Right lobe of liver (tissue), 6 donors: Measurements from ENCODE around the gene TCF7. TPM values are rescaled to one million over a fixed set of nuclear protein-coding genes. Genes with fewer than 3 reads are reported as not detected.
A peak's percentile ranks its signal among the peaks of the same experiment; 100 is the strongest.

Experiments
- ATAC-seq, 4 donors: fragments of 200-7000 bp; cut with Tn5 transposase; one replicate each; pipeline ENCODE4 v1.9.1; 2020; ENCODE audit warnings: mild to moderate bottlenecking in 4 of 4, moderate library complexity in 4 of 4
- DNase-seq, 3 donors: peaks; one replicate each; pipeline ENCODE4 v3.0.0-alpha.2; 2020
- H3K27ac ChIP-seq, 3 donors: fragments of 200-600 bp; one replicate each; pipeline ENCODE4 v1.8.0; 2022
- H3K27me3 ChIP-seq, 2 donors: fragments of 200-600 bp; one replicate each; pipeline ENCODE4 v1.8.0; 2022
- H3K36me3 ChIP-seq, 4 donors: fragments of 200-600 bp; sonication (generic) in 1 of 4; one replicate each; pipeline versions ENCODE4 v1.5.1 to v1.8.0; 2017 to 2022; ENCODE audit warnings: control low read depth in 1 of 4
- H3K4me1 ChIP-seq, 4 donors: fragments of 200-600 bp; sonication (generic) in 1 of 4; one replicate each; pipeline versions ENCODE4 v1.5.1 to v1.8.0; 2017 to 2022; ENCODE audit warnings: control low read depth in 1 of 4
- H3K4me3 ChIP-seq, 3 donors: fragments of 200-600 bp; one replicate each; pipeline ENCODE4 v1.8.0; 2022
- H3K9me3 ChIP-seq, 4 donors: fragments of 200-600 bp; sonication (generic) in 1 of 4; one replicate each; pipeline versions ENCODE4 v1.5.1 to v1.8.0; 2017 to 2022; ENCODE audit warnings: control low read depth in 1 of 4
- POLR2A ChIP-seq: fragments of 450-650 bp; IDR thresholded peaks from one replicate; pipeline ENCODE4 v1.6.1; 2017; ENCODE audit warnings: antibody characterized with exemption, mild to moderate bottlenecking
- WGBS: methylation state at CpG from one replicate; pipeline ENCODE4 v1.1.6; 2018; ENCODE audit warnings: low coverage, low lambda C conversion rate; ENCODE audit not compliant: insufficient coverage; ENCODE audit errors: missing lambda C conversion rate; 5-methylcytosine and 5-hydroxymethylcytosine counted together
- intact Hi-C, 2 donors: fragments of 100-400 bp; cut with DNase I; formaldehyde crosslinking; loops; one replicate each; pipeline versions ENCODE4 v1.11.2 to v1.14.1; 2022
- total RNA-seq, 6 experiments: library from RNA; depleted of rRNA in 2 of 6; stranded (reverse); fragments of >200 nt in 2 of 6; fragmentation: NEBNext Ultra II Directional in 3 of 6; extraction: Animal tissue kit (Norgen Biotek cat#: 25700) in 3 of 6; gene quantifications; one replicate each; pipeline versions ENCODE4 v1.1.0 to v1.2.4, GENCODE V29; 2016 to 2023
- TF ChIP-seq, protein P1 (sequence below), 4 donors: fragments of 200-600 bp in 3 of 4; fragments of 450-650 bp in 1 of 4; IDR thresholded peaks; one replicate each; pipeline versions ENCODE4 v1.5.1 to v1.8.0; 2016 to 2022; ENCODE audit warnings: antibody characterized with exemption in 4 of 4, mild to moderate bottlenecking in 2 of 4
- donor health status: DM: no; HTN: yes; CAD: no.
- donor health status: DM: no; HTN: no; CAD: no.
- donor health status: DM: no; HTN: no; CAD: no.
- donor health status: DM: no; HTN: yes; CAD: no.
- donor health status: DM: no; HTN: yes; CAD: no.

The TCF7 gene
- total RNA-seq, 6 experiments from 2014 or later = 2.0 to 3.8 (median 2.7) TPM

DNA sequence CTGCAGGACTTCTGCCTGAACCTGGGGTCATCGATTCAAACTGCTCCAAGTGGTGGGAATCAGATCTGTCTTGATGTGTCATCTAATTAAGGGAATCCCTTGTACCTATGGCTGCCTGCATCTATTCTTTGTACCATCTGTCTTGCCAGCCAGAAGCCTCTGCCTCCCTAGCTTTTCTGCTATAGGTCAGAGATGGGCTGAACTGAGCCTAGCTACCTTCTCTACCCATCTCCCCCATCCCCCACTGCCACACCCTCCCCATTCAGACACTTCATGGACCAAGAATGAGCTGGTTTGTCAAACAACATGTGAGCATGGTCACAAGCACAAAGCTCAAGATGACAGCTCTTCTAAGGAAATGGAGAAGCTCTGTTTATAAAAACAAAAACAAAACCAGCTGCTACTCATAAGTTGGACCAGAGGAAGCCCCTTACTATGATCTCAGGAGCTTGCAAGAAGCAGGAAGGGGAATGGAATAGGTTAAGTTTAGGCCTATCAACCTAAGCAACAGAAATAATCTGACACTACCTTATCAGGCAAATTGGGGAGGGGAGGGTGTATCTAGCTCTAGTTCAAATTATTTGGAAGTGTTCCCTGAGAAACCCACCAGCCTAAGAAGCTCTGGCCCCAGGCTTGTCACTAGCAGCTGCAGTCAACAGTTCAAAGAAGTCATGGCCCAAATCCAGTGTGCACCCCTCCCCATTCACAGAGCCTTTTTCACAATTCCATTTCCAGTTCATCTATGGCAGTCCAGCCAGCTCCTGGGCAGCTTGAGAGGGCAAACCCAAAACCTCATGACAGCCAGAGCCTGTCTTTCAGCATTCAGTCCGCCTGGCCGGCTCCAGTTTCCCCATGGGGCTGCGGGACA lies 32.4 kb downstream of the TCF7 start:
- DNase-seq = no peak
- Histone ChIP-seq H3K4me1 (peaks cover 0 to 22% (median 4%) of the 10 kb centered on the region in 4 donors), H3K36me3 (peaks cover 4 to 54% (median 11%) of the 10 kb centered on the region in 4 donors), H3K27me3 (no peaks in the 10 kb centered on the region), H3K27ac (no peak overlapping the region), H3K4me3 (no peak overlapping the region), H3K9me3 (no peaks in the 10 kb centered on the region)
- 100% methylated on average over 1 of the region's 4 CpGs for WGBS
- intact Hi-C loops = no loop called here
- TF ChIP-seq POLR2A = no peak
- TF ChIP-seq, protein P1, sequence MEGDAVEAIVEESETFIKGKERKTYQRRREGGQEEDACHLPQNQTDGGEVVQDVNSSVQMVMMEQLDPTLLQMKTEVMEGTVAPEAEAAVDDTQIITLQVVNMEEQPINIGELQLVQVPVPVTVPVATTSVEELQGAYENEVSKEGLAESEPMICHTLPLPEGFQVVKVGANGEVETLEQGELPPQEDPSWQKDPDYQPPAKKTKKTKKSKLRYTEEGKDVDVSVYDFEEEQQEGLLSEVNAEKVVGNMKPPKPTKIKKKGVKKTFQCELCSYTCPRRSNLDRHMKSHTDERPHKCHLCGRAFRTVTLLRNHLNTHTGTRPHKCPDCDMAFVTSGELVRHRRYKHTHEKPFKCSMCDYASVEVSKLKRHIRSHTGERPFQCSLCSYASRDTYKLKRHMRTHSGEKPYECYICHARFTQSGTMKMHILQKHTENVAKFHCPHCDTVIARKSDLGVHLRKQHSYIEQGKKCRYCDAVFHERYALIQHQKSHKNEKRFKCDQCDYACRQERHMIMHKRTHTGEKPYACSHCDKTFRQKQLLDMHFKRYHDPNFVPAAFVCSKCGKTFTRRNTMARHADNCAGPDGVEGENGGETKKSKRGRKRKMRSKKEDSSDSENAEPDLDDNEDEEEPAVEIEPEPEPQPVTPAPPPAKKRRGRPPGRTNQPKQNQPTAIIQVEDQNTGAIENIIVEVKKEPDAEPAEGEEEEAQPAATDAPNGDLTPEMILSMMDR (IDR thresholded peaks at IDR 0.05) = no peak
- no peak for ATAC-seq

- no peaks in the 10 kb centered on the region for H3K27me3 ChIP-seq
- peaks cover 0 to 25% (median 4%) of the 10 kb centered on the region in 4 donors for H3K4me1 ChIP-seq
- H3K9me3 ChIP-seq = no peaks in the 10 kb centered on the region
- TF ChIP-seq, protein P1 (IDR thresholded peaks at IDR 0.05) = no peak
- no peak for TF ChIP-seq POLR2A
- DNase-seq (no peak), ATAC-seq (no peak)
- intact Hi-C loops = no loop called here
- peaks cover 4 to 63% (median 16%) of the 10 kb centered on the region in 4 donors for H3K36me3 ChIP-seq
- H3K27ac ChIP-seq = no peak overlapping the region
- no peak overlapping the region for H3K4me3 ChIP-seq
- 53% methylated on average over 2 of the region's 2 CpGs for WGBS
Measured at GRCh38 chr5:134148316-134148715, 33.8 kb downstream of the TCF7 start.

DNA sequence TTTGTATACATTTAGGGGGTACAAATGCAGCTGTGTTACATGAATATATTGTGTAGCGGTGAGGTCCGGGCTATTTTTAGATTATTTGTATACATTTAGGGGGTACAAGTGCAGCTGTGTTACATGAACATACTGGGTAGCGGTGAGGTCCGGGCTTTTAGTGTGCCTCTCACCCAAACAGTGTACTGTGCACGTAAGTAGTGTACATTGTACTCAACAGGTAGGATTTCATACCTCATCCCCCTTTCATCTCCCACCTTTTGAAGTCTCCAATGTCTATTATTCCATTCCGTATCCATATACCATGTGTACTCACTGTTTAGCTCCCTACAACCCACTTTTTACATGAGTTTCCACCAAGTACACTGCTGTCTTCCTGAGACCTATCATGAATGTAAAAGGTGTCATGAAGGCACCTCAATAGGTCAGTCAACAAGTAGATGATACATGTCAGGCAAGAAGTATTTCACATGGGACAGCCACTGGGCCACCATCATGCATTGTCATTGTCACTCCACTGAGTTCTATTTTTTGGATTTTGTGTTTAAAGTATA lies 34.6 kb downstream of the TCF7 start:
- peaks cover 0 to 25% (median 4%) of the 10 kb centered on the region in 4 donors for H3K4me1 ChIP-seq
- intact Hi-C loops = no loop called here
- DNase-seq = no peak
- H3K9me3 ChIP-seq = no peaks in the 10 kb centered on the region
- TF ChIP-seq, protein P1 (IDR thresholded peaks at IDR 0.05) = no peak
- ATAC-seq = no peak
- no peak overlapping the region for H3K4me3 ChIP-seq
- H3K36me3 ChIP-seq = peaks cover 4 to 67% (median 17%) of the 10 kb centered on the region in 4 donors
- no peak overlapping the region for H3K27ac ChIP-seq
- no peaks in the 10 kb centered on the region for H3K27me3 ChIP-seq
- 90% methylated on average over 6 of the region's 6 CpGs for WGBS

GRCh38 chr5:134149571-134150303 lies 35.3 kb downstream of the TCF7 start:
- Histone ChIP-seq H3K4me3 (no peak overlapping the region), H3K4me1 (peaks cover 0 to 25% (median 4%) of the 10 kb centered on the region in 4 donors), H3K27me3 (no peaks in the 10 kb centered on the region), H3K27ac (peak overlapping the region in 2 of 3 donors; percentile 38 to 39), H3K9me3 (no peaks in the 10 kb centered on the region), H3K36me3 (peaks cover 4 to 68% (median 15%) of the 10 kb centered on the region in 4 donors)
- 63% methylated on average over 4 of the region's 4 CpGs for WGBS
- intact Hi-C loops = no loop called here
- ATAC-seq (peak; percentile 46 to 76 (median 62)), DNase-seq (peak in 1 of 3 donors; percentile 55)
- TF ChIP-seq, protein P1 (IDR thresholded peaks at IDR 0.05) = no peak
- no peak for TF ChIP-seq POLR2A
